Stimulated activated CD4-positive, alpha-beta T cell treated with anti-CD3 and anti-CD28 coated beads, Interleukin-15, amount 100 ng/mL, for 48 hours (primary cell): ENCODE measurements around the gene TEX26.
"Not testable (repeated sequence)": the region's sequence is repeated elsewhere in the genome, so short reads cannot be mapped to it uniquely, and the experiment has no call there.

Source experiments
- DNase-seq, 2 donors: peaks; one replicate each; pipeline ENCODE4 v3.0.0-alpha.2; 2020; ENCODE audit warnings: low read depth in 2 of 2

TEX26 gene

DNA sequence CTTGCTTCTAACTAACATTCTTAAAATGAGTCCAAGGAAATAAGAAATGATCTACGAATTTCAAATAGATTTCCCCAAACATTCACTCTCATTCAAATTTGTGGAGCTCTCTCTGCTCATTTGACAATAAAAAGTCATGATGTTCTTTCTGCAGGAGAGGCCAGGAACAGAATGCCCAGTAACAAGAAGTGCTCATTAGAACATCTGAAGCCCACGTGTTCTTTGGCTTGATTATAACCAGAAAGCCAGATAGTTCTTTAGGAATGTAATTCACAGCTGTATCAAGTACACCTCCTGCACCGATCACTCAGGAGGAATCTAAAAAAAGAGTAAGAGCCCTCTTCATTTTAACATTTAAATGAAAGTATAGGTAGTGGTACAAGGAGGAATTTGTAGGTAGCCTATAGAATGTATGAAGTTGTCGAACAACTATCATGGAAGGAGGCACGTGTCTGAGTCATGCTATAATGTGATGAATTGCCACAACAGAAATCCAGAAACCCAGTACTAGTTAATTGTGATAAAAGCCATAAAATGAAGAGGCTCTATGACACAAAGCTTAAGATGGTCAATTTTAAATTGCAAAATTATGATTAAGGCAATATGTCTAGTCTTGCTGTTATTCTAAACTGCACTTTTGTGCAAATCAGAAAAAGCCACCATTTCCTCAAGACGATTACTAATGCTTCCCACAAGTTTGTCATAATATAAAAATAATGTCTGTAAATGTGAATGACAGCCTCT is 13.6 kb upstream of the TEX26 start:
- DNase-seq, result no peak

DNA sequence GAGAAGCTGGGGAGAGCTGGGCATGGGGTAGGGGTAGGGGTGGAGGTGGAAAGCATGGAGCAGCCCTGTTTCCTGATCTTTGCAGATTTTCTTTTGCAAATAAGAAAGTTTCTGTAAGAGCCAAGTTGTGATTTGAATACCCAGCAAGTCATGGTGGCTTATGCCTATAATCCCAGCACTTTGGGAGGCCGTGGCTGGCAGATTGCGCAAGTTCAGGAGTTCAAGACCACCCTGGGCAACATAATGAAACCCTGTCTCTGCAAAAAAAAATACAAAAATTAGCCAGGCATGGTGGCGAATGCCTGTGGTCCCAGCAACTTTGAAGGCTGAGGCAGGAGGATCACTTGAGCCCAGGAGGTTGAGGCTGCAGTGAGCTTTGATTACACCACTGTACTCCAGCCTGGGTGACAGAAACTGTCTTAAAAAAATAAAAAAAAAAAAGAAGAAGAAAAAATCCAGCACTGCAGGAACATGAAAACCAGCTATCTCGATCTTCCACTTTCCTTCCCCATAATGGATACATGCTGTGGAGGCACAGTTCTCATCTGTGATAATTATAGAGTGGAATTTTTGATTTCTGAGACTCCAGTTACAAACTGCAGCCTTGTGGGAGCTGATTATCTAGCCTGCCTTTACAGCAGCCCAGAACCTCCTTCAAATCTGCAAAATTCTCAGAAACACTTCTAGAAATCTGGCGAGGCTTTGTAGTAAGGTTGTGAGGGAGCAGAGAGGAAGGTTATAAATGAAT is 12.1 kb upstream of the TEX26 start:
- DNase-seq, result no peak

DNA sequence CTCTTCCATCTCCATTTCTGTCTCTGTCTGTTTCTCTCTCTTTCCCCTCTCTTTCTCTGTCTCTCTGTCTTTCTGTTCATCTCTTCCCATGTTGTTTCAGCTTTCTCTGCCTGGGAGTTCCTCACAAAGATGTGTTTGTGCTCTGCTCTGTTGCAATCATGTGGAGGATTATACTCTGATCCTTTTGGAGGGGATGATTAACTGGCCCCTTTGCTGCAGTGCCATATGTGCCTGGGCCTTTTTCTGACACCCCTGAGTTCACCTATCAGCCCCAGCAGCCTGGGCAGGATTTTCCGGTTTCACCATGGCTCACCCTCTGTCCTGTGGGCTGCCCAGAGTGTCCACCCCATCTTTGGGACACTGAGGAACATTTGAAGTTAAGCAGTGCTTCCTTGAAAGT is 9.0 kb upstream of the TEX26 start:
- no peak for DNase-seq

DNA sequence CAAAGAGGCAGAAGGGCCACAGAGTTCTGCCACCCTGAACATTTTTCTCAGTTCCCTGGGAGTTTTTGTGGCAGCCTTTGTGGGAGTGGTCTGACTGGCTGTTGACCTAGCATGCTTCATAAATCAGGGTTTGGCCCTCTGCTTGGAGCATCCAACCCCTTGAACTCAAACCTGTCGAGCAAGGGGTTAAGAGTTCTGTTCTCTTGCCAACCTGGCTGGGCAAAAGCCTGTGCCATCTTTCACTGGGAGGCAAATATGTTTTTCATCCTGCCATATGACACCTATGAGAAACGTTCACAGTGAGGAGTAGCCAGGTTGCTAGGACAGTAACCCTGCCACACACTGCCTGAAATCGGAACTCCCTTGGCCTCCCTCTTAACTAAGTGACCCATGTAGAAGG is 7.7 kb upstream of the TEX26 start:
- no peak for DNase-seq

DNA sequence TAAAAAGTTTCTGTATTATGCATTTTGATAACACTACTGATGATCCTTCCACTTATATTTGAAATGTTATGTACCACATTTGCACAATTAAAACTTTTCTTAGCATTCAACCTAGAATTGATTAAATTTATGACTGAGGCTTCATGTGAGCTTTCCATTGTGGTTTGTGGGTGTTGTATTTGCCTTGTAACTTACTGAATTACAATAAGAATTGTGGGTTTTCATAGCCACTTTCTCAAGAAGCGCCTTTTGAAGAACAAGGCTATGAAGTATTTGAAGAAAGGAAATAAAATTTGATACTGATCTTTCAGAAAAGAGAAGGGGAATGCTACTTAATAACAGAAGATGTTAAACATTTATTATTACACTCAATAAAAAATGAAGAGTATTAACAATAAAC is 7.0 kb upstream of the TEX26 start:
- DNase-seq, result no peak

DNA sequence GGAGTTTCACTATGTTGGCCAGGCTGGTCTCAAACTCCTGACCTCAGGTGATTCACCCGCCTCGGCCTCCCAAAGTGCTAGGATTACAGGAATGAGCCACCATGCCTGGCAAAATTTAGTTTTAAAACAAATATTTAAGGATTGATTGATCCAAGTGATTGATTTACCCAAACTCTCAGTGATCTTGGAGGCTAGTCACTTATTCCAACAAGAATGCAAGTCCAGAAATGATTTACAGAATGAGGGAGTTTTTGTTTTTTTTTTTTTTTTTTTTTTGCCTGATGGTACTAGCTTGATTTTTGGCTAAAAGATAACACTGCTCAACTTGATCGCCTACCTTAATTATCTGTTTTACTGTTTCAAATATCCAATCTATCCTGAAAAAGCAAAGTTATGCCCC is 5.7 kb upstream of the TEX26 start:
- DNase-seq, result no peak

DNA sequence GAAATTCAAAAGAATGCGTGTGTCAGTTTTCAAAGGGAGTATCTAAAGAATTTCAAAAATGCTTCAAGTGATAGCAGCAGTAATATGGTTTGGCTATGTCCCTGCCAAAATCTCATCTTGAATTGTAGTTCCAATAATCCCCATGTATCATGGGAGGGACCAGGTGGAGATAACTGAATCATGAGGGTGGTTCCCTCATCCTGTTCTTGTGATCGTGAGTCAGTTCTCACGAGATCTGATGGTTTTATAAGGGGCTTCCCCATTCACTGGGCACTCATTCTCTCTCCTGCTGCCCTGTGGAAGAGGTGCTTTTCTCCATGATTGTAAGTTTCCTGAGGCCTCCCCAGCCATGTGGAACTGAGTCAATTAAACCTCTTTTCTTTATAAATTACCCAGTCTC is 5.3 kb upstream of the TEX26 start:
- not testable (repeated sequence) for DNase-seq

DNA sequence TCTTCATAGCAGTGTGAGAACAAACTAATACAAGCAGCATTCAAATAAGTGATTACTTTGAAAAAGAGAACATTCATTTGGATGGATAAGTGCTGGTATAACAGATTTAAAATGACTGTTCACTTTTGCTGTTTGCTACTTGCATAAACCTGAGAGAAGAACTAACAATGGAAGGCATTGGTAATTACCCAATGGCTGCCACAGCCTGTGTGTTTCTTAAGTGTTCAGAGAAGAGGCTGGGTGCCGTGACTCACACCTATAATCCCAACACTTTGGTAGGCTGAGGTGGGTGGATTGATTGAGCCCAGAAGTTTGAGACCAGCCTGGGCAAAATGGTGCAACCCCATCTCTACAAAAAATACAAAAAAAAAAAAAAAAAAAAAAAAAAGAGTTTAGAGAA is 4.9 kb upstream of the TEX26 start:
- peak in 1 of 2 donors; percentile 6 for DNase-seq

DNA sequence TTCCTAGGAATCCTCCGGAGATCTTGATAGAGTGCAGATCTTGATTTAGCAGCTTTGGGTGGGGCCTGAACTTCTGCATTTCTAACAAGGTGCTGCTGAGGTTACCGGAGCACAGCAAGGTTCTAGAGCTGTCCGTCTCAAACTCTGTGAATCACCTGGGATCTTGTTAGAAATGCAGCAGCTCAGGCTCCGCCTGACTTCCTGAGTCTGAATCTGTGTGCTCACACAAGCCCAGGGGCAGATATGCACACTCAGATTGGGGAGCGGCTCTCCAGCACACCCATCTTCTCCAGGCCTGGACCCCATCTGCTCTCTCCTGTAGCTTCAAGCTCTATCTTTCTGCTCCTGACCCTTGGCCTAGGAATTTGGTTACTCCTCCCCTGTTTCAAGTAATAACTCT is 3.5 kb upstream of the TEX26 start:
- no peak for DNase-seq

DNA sequence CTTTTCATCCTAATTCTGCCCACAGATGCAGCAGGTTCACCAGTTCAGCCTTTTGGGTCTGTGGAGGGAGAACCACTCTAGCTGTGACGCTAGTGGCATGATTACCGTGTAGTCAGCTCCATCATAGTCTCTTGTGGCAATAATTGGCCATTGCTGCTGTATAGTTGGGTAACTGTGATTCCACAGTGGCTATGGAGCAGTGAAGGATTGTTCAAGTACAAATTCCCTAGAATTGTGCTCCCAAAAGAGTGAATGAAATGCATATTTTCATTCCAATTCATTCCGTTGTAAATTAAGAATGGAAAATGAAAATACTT is 856 bp downstream of the TEX26 start:
- no peak for DNase-seq

DNA sequence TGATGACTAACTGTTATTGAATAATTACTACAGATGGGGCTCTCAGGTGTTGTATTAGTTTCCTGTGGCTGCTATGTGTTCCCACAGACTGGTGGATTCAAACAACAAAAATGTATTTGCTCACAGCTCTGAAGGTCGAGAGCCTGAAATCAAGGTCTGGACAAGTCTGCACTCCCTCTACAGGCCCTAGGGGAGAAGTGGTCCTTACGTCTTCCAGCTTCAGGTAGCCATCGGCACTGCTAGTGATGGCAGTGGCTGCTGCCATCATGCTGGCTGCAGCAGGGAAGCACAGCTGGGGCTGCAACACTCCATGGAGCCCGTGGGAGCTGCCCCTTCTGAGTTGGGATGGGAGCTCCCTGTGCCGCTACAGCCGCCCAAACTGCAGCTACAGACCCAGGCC is 1.9 kb downstream of the TEX26 start:
- no peak for DNase-seq

DNA sequence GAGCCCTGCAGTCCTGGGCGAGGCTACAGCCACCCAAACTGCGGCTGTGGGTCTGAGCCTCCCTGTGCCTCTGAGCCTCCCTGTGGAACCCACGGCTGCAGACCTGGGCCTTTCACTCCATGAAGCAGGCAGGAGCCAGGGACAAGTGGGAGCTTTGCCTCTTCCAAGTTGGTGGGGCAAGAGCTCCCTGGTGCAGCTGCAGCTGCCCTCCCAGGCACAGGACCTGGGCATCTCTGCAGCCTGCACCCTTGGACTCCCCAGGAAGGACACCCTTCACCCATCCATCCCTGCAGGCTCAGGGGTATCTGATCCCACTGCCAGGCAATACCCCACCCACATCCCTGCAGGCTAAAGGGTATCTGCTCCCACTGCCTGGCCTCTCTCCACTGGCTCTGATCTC is 2.3 kb downstream of the TEX26 start:
- no peak for DNase-seq

DNA sequence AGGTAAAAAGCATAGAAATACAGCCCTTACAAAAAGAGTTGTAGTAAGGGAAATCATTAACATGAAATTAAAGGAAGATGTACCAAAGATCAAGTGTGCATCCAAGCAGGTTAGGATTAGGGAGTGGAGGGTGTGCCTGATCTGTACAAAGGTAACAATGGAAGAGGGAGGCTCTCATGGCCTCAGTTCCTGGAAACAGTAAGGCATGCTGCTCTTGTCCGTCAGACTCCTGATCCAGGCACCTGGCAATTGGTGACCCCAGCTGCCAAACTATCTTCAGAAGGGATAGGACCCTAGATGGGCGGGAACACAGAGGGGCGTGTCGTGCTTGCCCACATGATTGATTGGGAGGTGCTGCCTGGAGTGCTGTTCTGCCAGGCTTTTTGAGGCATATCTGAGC is 4.5 kb downstream of the TEX26 start:
- no peak for DNase-seq

DNA sequence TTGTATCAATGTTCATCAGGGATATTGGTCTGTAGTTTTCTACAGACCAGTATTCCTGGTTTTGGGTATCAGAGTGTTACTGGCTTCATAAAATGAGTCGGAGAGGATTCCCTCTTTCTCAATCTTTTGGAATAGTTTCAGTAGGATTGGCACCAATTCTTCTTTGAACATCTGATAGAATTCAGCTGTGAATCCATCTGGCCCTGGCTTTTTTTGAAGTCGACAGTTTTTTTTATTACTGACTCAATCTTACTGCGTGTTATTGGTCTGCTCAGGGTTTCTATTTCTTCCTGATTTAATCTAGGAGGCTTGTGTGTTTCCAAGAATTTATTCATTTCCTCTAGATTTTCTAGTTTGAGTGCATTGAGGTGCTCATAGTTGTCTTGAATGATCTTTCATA is 11.4 kb downstream of the TEX26 start:
- no peak for DNase-seq

DNA sequence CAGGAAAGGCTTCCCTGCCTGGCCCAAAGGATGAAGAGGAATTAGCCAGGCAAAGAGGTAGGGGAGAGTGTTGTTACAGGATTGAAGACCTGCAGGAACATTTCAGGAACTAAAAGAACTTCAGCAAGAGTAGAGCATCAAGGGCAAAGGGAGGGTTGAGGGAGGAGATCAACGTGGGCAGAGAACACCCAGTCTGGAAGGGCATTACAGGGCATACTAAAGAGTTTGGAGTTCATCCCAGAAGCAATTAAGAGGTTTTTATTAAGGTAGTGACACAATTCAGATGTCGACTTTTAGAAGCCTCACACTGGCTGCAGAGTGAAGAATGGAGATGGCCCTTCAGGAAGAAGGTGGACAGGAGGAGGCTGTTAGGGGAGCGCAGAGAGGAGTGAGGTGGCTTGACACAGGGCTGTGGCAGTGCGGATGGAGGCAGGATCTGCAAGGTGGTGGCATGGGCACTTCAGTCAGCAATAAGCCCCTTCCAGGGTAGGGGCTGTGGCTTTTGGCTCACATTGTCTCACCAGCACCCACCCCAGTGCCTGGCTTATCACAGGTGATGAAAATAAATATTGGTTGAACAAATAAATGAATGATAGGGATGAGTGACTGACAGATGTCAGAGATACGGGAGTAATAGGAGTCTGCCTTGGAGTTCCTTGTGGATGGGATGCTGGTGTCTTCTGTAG is 24.9 kb downstream of the TEX26 start:
- DNase-seq, result no peak

DNA sequence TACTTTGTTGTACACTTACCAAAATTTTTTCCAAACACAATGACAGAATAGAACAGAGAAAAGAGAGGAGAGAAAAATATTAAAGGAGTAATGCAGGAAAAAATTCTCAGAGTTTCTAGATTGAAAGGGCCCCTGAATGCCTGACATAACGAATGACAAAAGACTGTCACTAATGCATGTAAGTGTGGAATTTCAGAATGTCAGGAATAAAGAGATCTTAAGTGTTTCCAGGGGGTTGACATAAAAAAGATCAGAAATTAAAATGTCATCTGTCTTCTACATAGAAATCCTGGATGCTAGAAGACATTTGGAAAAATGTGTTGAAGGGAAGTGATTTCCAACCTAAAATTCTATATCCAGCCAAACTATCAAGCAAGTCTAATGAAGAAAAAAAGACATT is 27.2 kb downstream of the TEX26 start:
- no peak for DNase-seq

DNA sequence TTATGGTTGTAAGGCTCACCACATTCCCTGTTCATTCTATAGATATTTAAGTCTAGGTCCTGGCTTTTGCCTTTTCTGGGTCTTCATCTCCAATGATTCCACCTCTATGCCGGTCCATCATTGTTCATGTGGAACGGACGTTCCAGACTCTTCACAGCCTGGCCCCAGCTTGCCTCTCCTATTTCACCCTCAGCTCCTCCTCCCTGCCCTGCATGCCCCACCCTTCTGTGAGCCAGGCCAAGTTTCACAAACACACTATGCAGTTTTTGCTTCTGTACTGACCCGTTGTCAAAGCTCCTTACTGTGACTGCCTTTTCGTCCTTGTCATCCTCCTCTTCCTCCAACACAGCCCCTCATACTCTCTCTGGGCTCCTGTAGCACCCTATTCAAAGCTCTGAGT is 31.3 kb downstream of the TEX26 start:
- DNase-seq, result no peak

DNA sequence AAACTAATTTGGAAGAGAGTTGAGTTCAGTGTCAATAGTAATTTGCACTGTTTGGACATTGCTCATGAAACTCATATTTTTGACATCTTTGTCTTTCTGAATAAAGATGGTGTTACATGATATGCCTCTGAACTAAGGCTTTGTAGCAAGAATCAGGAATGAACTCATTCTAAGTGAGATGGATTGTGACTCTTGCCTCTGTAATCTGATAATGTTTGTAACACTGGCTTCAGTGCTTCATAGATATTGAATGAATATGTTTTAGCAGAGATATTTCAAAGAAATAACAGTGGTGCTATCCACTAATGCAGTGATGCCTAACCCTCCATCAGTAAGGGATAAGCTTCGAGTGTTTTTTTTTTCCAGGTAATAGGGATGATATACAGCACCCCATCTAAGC is 32.9 kb downstream of the TEX26 start:
- DNase-seq, result no peak

DNA sequence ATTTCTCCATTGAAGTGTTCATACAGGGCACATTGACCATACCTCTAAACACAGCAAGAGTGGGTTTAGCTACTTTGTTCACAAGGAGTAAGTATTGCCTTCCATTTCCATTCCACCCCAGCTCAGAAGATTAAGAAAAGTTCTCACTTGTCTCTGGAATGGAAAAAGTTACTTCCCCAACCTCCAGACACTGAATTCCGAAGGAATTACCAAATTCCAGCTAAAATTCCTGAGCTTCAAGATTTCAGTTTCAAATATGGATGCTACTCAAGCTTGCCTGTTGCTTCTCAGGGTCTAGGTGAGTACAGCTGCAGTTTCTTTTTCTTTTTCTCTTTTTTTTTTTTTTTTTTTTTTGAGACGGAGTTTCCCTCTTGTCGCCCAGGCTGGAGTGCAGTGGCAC is 33.6 kb downstream of the TEX26 start:
- DNase-seq, result no peak

DNA sequence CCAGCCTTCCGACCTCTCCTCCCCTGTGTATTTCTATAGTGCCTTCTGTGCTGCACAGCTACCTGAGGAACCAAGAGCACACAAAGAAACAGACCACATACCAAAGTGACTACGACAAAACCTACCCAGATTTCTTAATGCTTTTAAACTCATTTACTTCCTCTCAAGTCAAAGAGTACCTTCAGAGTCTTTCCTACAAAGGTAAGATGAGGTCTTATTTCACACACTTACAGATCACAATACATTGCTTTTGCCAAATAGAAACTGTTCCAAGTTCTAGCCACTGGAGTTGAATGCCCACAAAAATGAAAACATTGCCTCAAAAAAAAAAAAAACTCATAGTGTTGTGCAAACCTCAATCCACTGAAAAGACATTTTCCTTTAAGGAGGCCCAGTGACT is 36.4 kb downstream of the TEX26 start:
- no peak for DNase-seq

DNA sequence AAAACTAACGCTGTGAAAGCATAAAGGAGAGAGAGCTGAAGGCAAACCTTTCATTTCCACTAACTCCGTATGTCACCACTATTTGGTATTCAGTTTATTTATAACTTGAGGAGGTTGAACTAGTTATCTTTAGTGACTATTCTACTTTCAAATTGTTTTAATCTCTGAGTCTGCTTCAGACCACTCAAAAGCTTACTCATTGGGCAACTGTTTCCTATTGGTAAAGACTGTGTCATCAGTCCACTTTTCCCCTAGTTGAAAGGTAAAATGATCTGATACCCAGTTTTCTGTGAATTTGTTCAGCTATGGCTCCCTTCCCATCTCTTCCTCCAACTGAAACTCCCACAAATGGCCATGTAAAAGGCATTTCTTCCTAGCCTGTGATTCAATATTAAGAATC is 39.1 kb downstream of the TEX26 start:
- DNase-seq, result no peak

DNA sequence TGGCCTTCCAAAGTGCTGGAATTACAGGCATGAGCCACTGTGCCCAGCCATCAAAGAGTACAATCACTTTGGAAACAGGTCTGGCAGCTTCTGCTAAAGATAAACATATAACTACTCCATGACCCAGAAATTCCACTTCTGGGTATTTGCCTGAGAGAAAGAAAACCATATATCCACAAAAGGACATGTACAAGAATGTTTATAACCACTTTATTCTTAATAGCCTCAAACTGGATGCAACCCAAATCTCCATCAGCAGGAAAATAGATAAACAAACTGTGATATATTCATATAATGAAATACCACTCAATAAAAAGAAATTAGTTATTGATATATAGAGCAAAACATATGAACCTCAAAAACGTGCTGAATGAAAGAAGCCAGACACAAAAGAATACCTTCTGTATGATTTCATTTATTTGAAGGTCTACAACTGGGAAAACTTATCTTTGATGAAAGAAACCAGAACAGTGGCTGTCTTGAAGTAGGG is 40.5 kb downstream of the TEX26 start:
- no peak for DNase-seq

DNA sequence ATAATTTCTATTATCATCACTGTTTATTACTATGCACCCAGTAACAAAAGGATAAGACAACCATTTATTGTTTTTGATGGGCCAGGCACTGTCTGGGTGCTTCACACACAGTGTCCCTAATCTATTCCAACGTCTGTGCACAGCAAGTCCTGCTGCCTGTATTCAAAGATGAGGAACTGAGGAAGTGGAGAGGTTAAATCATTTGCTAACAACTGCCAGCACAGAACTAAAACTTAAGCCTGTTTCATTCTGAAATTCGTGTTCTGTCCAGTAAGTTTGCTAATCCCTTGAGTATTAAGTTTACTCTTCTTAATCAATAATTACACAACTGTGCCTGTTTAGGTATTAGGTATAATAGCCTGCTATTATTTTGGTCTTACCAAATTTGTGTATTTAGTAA is 41.9 kb downstream of the TEX26 start:
- no peak for DNase-seq
